CD4-positive, alpha-beta T cell treated with Interleukin-10 for 1 hour (primary cell): ENCODE results near the gene SLC16A8.

ENCODE experiments used
- DNase-seq: peaks from one replicate; pipeline ENCODE4 v3.0.0-alpha.2; 2020

SLC16A8 gene

GRCh38 chr22:38071421-38072321, 12.3 kb downstream of the SLC16A8 start:
- DNase-seq: no peak

GRCh38 chr22:38070250-38070921, 13.6 kb downstream of the SLC16A8 start:
- DNase-seq: no peak

GRCh38 chr22:38069372-38070249, 14.4 kb downstream of the SLC16A8 start:
- no peak for DNase-seq

- DNase-seq: no peak
These were observed 15.2 kb downstream of the SLC16A8 start for GRCh38 chr22:38068641-38069371.

GRCh38 chr22:38067761-38068360, 16.1 kb downstream of the SLC16A8 start:
- no peak for DNase-seq

- DNase-seq: no peak
These were observed 17.0 kb downstream of the SLC16A8 start for GRCh38 chr22:38067028-38067415.

- DNase-seq: no peak
These were observed 17.5 kb downstream of the SLC16A8 start for GRCh38 chr22:38066381-38067027.

- DNase-seq: no peak
These were observed 18.4 kb downstream of the SLC16A8 start for GRCh38 chr22:38065539-38065938.

GRCh38 chr22:38062791-38063190, 21.2 kb downstream of the SLC16A8 start:
- no peak for DNase-seq

GRCh38 chr22:38056969-38057891, 26.8 kb downstream of the SLC16A8 start, which contains the start of gene PICK1:
PICK1 (plus strand) TSS chr22:38057404; CDS start chr22:38057810, 406 bp downstream.
- peak; percentile 85 for DNase-seq

- peak; percentile 82 for DNase-seq
These were observed 31.8 kb downstream of the SLC16A8 start for GRCh38 chr22:38051900-38052862.

- no peak for DNase-seq
These were observed 32.7 kb downstream of the SLC16A8 start for GRCh38 chr22:38051261-38051660.

- DNase-seq: no peak
These were observed 33.3 kb downstream of the SLC16A8 start for GRCh38 chr22:38050720-38051119.

- DNase-seq: no peak
These were observed 34.0 kb downstream of the SLC16A8 start for GRCh38 chr22:38049812-38050619.

GRCh38 chr22:38046070-38046748, 37.8 kb downstream of the SLC16A8 start:
- no peak for DNase-seq

GRCh38 chr22:38043151-38044039, 40.6 kb downstream of the SLC16A8 start:
- DNase-seq: no peak

GRCh38 chr22:38042488-38042790, 41.5 kb downstream of the SLC16A8 start:
- DNase-seq: no peak
